OCI-LY1 (cell line): ENCODE measurements around the gene MCF2L2.

ENCODE experiments used
- H2AFZ ChIP-seq: fragments of 200-600 bp; sonication (generic), shearing (Covaris generic); 2 replicates; pipeline ENCODE4 v1.6.0; 2014; ENCODE audit warnings: antibody characterized with exemption, mild to moderate bottlenecking, low read length
- H3F3A ChIP-seq: fragments of 200-600 bp; sonication (generic), shearing (Covaris generic); 2 replicates; pipeline ENCODE4 v1.6.0; 2014; ENCODE audit warnings: mild to moderate bottlenecking, antibody characterized with exemption, low read length, moderate library complexity; ENCODE audit not compliant: insufficient read depth
- H3K27ac ChIP-seq: fragments of 200-600 bp; sonication (generic); 2 replicates; pipeline ENCODE4 v1.5.1; 2014; ENCODE audit warnings: low read length, mixed run types, mild to moderate bottlenecking, low read depth; ENCODE audit not compliant: poor library complexity, severe bottlenecking
- H3K27me3 ChIP-seq: fragments of 200-600 bp; sonication (generic); 2 replicates; pipeline ENCODE4 v1.6.0; 2014; ENCODE audit warnings: antibody characterized with exemption, mild to moderate bottlenecking, low read length, moderate library complexity; ENCODE audit not compliant: insufficient read depth
- H3K36me3 ChIP-seq: fragments of 200-600 bp; sonication (generic); 2 replicates; pipeline ENCODE4 v1.6.1; 2014; ENCODE audit warnings: mild to moderate bottlenecking, antibody characterized with exemption, low read length, moderate library complexity, mixed read lengths; ENCODE audit not compliant: insufficient read depth
- H3K4me1 ChIP-seq: fragments of 200-600 bp; sonication (generic); 2 replicates; pipeline ENCODE4 v1.5.1; 2014; ENCODE audit warnings: mild to moderate bottlenecking, low read length, moderate library complexity; ENCODE audit not compliant: insufficient read depth, severe bottlenecking
- H3K4me2 ChIP-seq: fragments of 200-600 bp; sonication (generic), shearing (Covaris generic); 2 replicates; pipeline ENCODE4 v1.6.1; 2014; ENCODE audit warnings: low read length
- H3K4me3 ChIP-seq: fragments of 200-600 bp; sonication (generic); 2 replicates; pipeline ENCODE4 v1.5.1; 2014; ENCODE audit warnings: low read length, low read depth, mild to moderate bottlenecking, mixed read lengths; ENCODE audit not compliant: poor library complexity, severe bottlenecking
- H3K79me2 ChIP-seq: fragments of 200-600 bp; shearing (Covaris generic); 2 replicates; pipeline ENCODE4 v1.6.1; 2016; ENCODE audit warnings: mixed run types, low read length, mixed read lengths; ENCODE audit not compliant: insufficient read depth
- H3K9ac ChIP-seq: fragments of 200-600 bp; sonication (generic), shearing (Covaris generic); 2 replicates; pipeline ENCODE4 v1.6.1; 2014; ENCODE audit warnings: mild to moderate bottlenecking, low read length, mixed read lengths
- H3K9me2 ChIP-seq: fragments of 200-600 bp; sonication (generic), shearing (Covaris generic); 2 replicates; pipeline ENCODE4 v1.6.1; 2014; ENCODE audit warnings: low read depth, mild to moderate bottlenecking, low read length, mixed read lengths
- H3K9me3 ChIP-seq: fragments of 200-600 bp; shearing (Covaris generic); 2 replicates; pipeline ENCODE4 v1.6.1; 2014; ENCODE audit warnings: low read length, mixed read lengths
- H4K20me1 ChIP-seq: fragments of 200-600 bp; sonication (generic), shearing (Covaris generic); 2 replicates; pipeline ENCODE4 v1.6.0; 2016; ENCODE audit warnings: mild to moderate bottlenecking, low read length; ENCODE audit not compliant: insufficient read depth
- CTCF ChIP-seq: fragments of 200-600 bp; sonication (generic), shearing (Covaris generic); IDR thresholded peaks from 2 replicates; pipeline ENCODE4 v1.5.1; 2017; ENCODE audit warnings: mild to moderate bottlenecking, antibody characterized with exemption, low read length, moderate library complexity, mixed read lengths
- EZH2 ChIP-seq: fragments of 200-600 bp; sonication (generic), shearing (Covaris generic); IDR thresholded peaks from 2 replicates; pipeline ENCODE4 v1.8.0; 2017; ENCODE audit warnings: borderline replicate concordance, mixed run types, mild to moderate bottlenecking, antibody characterized with exemption, low read length, moderate library complexity, mixed read lengths

MCF2L2 gene

GRCh38 chr3:183319371-183319770 is 109.0 kb downstream of the MCF2L2 start:
- Histone ChIP-seq H3K9ac (no peak overlapping the region), H4K20me1 (no peaks in the 10 kb centered on the region), H3K9me2 (no peaks in the 10 kb centered on the region), H3K79me2 (no peaks in the 10 kb centered on the region), H3K4me2 (no peak overlapping the region), H3K36me3 (no peaks in the 10 kb centered on the region), H3K27ac (no peak overlapping the region), H3K4me3 (no peak overlapping the region), H3F3A (no peaks in the 10 kb centered on the region), H3K9me3 (no peaks in the 10 kb centered on the region), H3K27me3 (no peaks in the 10 kb centered on the region), H3K4me1 (no peaks in the 10 kb centered on the region), H2AFZ (no peak overlapping the region)
- TF ChIP-seq EZH2: no peak
- TF ChIP-seq CTCF: no peak

GRCh38 chr3:183318877-183319276 is 109.5 kb downstream of the MCF2L2 start:
- Histone ChIP-seq H3K9me3 (no peaks in the 10 kb centered on the region), H3K4me2 (no peak overlapping the region), H3K9ac (no peak overlapping the region), H3K27ac (no peak overlapping the region), H2AFZ (no peak overlapping the region), H4K20me1 (no peaks in the 10 kb centered on the region), H3K79me2 (no peaks in the 10 kb centered on the region), H3K4me1 (no peaks in the 10 kb centered on the region), H3K9me2 (no peaks in the 10 kb centered on the region), H3K36me3 (no peaks in the 10 kb centered on the region), H3K4me3 (no peak overlapping the region), H3F3A (no peaks in the 10 kb centered on the region), H3K27me3 (no peaks in the 10 kb centered on the region)
- TF ChIP-seq EZH2: no peak
- TF ChIP-seq CTCF: no peak

GRCh38 chr3:183317886-183318865 is 110.2 kb downstream of the MCF2L2 start:
- Histone ChIP-seq H3K9me2 (no peaks in the 10 kb centered on the region), H3K9ac (no peak overlapping the region), H3K36me3 (no peaks in the 10 kb centered on the region), H3K79me2 (no peaks in the 10 kb centered on the region), H2AFZ (no peak overlapping the region), H3K4me2 (no peak overlapping the region), H3K27me3 (no peaks in the 10 kb centered on the region), H3K27ac (no peak overlapping the region), H3K9me3 (no peaks in the 10 kb centered on the region), H4K20me1 (no peaks in the 10 kb centered on the region), H3K4me3 (no peak overlapping the region), H3K4me1 (no peaks in the 10 kb centered on the region), H3F3A (no peaks in the 10 kb centered on the region)
- no peak for TF ChIP-seq CTCF
- no peak for TF ChIP-seq EZH2
